ENCODE measurements around the gene JAG1. TPM values are rescaled to one million over a fixed set of nuclear protein-coding genes. Genes with fewer than 3 reads are reported as not detected.

The JAG1 gene
- total RNA-seq, 4 donors from 2014 or later = 30.7 to 41.9 (median 36.3) TPM

DNA sequence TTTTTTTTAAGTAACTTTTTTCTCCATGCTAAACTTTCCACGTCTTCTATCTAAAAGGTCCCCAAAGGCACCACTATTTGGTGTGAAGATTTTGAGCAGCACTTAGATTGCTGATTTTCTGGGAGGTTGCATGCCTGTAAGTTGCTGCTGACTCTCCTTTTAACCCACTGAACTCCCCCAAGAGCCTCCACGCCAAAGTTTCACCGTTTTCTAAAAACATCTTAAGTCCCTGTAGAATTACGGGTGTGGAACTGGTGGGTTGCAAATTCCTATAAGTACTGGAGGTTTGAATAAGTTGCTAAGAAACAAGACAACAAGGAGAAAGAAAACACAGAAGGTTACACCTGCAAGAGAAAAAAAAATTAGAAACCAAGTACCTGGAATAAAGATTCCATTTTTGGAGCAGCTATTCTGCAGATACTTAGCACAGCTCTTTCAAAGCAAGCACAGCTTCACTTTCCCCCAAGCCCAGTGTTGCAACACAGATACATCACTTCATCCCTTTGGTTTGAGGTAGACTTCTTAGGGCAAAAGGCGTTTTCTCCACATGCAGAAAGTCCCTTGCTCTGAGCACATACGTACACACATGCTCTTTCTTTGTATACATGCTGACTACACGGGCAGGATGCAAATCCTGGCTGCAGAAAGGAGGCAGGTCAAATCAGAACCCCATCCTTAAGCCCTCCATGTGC, 5.0 kb downstream of the JAG1 start:
- intact Hi-C loops (cut with DNase I) = loop anchor here (10.0 kb wide), 1 partner anchor 606 kb away; no protein-coding TSS in a partner anchor
- TF ChIP-seq POLR2AphosphoS5 (IDR thresholded peaks at IDR 0.05) (no peak), POLR2A (IDR thresholded peaks at IDR 0.05; ENCODE audit: low read depth) (no peak), EP300 (IDR thresholded peaks at IDR 0.05) (no peak)
- TF ChIP-seq, protein P1, sequence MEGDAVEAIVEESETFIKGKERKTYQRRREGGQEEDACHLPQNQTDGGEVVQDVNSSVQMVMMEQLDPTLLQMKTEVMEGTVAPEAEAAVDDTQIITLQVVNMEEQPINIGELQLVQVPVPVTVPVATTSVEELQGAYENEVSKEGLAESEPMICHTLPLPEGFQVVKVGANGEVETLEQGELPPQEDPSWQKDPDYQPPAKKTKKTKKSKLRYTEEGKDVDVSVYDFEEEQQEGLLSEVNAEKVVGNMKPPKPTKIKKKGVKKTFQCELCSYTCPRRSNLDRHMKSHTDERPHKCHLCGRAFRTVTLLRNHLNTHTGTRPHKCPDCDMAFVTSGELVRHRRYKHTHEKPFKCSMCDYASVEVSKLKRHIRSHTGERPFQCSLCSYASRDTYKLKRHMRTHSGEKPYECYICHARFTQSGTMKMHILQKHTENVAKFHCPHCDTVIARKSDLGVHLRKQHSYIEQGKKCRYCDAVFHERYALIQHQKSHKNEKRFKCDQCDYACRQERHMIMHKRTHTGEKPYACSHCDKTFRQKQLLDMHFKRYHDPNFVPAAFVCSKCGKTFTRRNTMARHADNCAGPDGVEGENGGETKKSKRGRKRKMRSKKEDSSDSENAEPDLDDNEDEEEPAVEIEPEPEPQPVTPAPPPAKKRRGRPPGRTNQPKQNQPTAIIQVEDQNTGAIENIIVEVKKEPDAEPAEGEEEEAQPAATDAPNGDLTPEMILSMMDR (IDR thresholded peaks at IDR 0.05) = no peak
- 86% methylated on average over 7 of the region's 7 CpGs for WGBS
- Histone ChIP-seq H3K27ac (replicated peaks in 1 of 4) (peak overlapping the region in 1 of 4 donors; percentile 18), H3K4me3 (peak overlapping the region in 3 of 4 donors; percentile 27 to 78 (median 68)), H3K4me1 (peaks cover 37 to 89% (median 83%) of the 10 kb centered on the region in 4 donors), H3K27me3 (peaks cover 0 to 20% (median 0%) of the 10 kb centered on the region in 4 donors), H3K36me3 (peaks cover 0 to 37% (median 3%) of the 10 kb centered on the region in 4 donors), H3K9me3 (no peaks in the 10 kb centered on the region)
- no peak for DNase-seq (ENCODE audit: extremely low spot score)

DNA sequence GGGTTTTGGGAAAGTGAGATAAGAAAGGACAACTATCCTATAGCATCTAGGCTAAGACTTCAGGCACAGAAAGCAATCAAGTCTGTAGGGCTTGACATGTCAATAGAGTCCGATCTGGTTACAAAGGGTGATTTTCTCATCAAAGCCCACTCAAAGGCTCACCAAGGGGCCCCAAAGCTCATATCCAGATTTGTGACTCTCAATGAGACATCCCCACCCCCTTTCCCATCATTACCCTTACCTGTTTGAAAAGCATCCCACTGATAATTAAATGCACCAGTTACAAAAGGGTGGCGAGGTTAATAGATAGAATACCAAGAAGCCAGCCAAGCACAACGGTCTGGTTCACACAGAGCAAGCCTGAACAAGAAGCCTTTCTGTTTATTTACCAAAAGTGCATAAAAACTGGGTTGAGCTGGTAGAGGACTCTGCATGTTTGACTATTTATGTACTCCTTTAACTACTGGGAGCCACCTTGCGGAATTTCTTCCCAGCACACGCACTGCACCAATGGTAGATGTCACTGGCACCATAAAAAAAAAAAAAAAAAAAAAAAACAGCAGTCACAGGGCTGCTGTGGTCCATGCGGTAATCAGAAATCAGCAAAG, 6.1 kb downstream of the JAG1 start:
- Histone ChIP-seq H3K4me3 (peak overlapping the region in 3 of 4 donors; percentile 10 to 32 (median 10)), H3K36me3 (peaks cover under 1 to 47% (median 10%) of the 10 kb centered on the region in 4 donors), H3K9me3 (no peaks in the 10 kb centered on the region), H3K27ac (replicated peaks in 1 of 4) (peak overlapping the region; percentile 49 to 60 (median 56)), H3K27me3 (peaks cover 0 to 13% (median 0%) of the 10 kb centered on the region in 4 donors), H3K4me1 (peaks cover 39 to 84% (median 76%) of the 10 kb centered on the region in 4 donors)
- 75% methylated on average over 6 of the region's 6 CpGs for WGBS
- TF ChIP-seq POLR2AphosphoS5 (IDR thresholded peaks at IDR 0.05) = no peak
- no peak for TF ChIP-seq POLR2A (IDR thresholded peaks at IDR 0.05; ENCODE audit: low read depth)
- no peak for TF ChIP-seq EP300 (IDR thresholded peaks at IDR 0.05)
- TF ChIP-seq, protein P1 (IDR thresholded peaks at IDR 0.05) = no peak
- no peak for DNase-seq (ENCODE audit: extremely low spot score)
- intact Hi-C loops (cut with DNase I) = loop anchor here (10.0 kb wide), 1 partner anchor 607 kb away; no protein-coding TSS in a partner anchor

DNA sequence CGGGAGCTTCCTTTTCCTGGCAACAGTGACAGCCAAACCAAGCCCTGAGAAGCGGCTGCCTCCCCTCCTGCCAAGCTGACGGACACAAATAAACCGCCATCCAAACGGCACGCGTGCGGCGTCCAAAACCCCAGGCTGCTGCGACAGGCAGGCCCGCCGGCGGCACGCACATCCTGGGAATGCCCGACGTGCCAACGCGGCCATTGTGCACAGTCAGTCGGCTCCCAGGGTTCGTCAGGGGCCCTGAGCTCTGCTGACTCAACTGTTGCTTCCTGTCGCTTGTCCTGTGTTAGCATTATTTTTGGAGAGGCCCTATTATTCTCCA, 6.8 kb downstream of the JAG1 start:
- H3K4me3 ChIP-seq = peak overlapping the region in 3 of 4 donors; percentile 10 to 32 (median 10)
- WGBS = 54% methylated on average over 7 of the region's 21 CpGs
- H3K27me3 ChIP-seq = peaks cover 0 to 7% (median 0%) of the 10 kb centered on the region in 4 donors
- intact Hi-C loops (cut with DNase I) = loop anchor here (10.0 kb wide), 1 partner anchor 608 kb away; no protein-coding TSS in a partner anchor
- H3K27ac ChIP-seq (replicated peaks in 1 of 4) = peak overlapping the region; percentile 49 to 60 (median 56)
- no peak for DNase-seq (ENCODE audit: extremely low spot score)
- no peaks in the 10 kb centered on the region for H3K9me3 ChIP-seq
- TF ChIP-seq POLR2AphosphoS5 (IDR thresholded peaks at IDR 0.05) (peak; percentile 49 to 52), POLR2A (IDR thresholded peaks at IDR 0.05; ENCODE audit: low read depth) (no peak), EP300 (IDR thresholded peaks at IDR 0.05) (no peak)
- TF ChIP-seq, protein P1 (IDR thresholded peaks at IDR 0.05) = no peak
- H3K4me1 ChIP-seq = peaks cover 42 to 77% (median 70%) of the 10 kb centered on the region in 4 donors
- peaks cover 2 to 48% (median 14%) of the 10 kb centered on the region in 4 donors for H3K36me3 ChIP-seq

DNA sequence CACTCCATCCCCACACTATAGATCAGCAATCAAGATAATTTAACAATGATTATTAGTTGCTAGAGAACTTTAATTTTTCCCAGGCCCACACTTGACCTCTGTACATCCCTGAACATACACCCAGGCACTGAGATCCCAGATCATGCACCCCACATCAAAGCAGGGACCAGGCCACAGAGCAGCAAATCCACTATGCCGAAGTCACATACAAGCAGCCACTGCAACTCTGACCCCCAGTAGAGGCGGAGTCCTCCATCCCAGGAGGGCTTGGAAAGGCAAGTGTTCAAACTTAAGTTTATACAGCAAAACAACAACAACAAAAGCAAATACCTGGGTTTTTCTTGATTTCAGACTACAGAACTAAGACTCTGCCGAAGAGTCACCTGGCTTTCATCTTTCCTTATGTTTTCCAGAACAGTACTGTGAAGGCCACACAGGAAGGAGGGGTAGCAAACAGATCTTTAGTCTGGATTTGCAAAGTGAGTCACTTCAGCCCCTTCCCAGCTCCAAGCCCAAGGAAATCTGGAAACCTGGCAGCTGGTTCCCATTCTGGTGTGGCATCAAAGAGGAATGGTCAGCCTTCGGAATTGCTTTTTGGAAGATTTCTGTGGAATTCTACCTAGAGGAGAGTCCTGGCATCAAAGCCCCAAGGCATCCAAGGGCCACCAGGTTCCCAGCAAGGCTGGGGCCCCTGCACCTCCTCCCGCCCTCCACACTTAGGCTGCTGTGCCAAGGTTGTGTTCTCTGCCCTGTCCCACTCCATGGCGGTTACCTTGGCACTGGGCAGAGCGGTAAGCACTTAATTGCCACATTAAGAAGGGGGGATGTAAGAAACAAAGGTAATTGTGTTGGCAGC, 7.3 kb downstream of the JAG1 start:
- DNase-seq (ENCODE audit: extremely low spot score) = no peak
- intact Hi-C loops (cut with DNase I) = loop anchor here (10.0 kb wide), 1 partner anchor 608 kb away; no protein-coding TSS in a partner anchor
- peaks cover 0 to under 1% (median 0%) of the 10 kb centered on the region in 4 donors for H3K27me3 ChIP-seq
- H3K4me3 ChIP-seq = peak overlapping the region in 3 of 4 donors; percentile 10 to 32 (median 10)
- no peaks in the 10 kb centered on the region for H3K9me3 ChIP-seq
- WGBS = 80% methylated on average over 7 of the region's 7 CpGs
- peaks cover 2 to 54% (median 19%) of the 10 kb centered on the region in 4 donors for H3K36me3 ChIP-seq
- no peak for TF ChIP-seq POLR2AphosphoS5 (IDR thresholded peaks at IDR 0.05)
- TF ChIP-seq, protein P1 (IDR thresholded peaks at IDR 0.05) = no peak
- no peak for TF ChIP-seq POLR2A (IDR thresholded peaks at IDR 0.05; ENCODE audit: low read depth)
- no peak for TF ChIP-seq EP300 (IDR thresholded peaks at IDR 0.05)
- H3K4me1 ChIP-seq = peaks cover 42 to 72% (median 64%) of the 10 kb centered on the region in 4 donors
- peak overlapping the region; percentile 49 to 60 (median 56) for H3K27ac ChIP-seq (replicated peaks in 1 of 4)

All from esophagus muscularis mucosa (tissue), 4 donors.